Tibial artery (tissue), 4 donors: ENCODE results near the gene TTC28.

ENCODE experiments used
- DNase-seq, 2 donors: peaks; one replicate each; pipeline ENCODE4 v3.0.0-alpha.2; 2019
- H3K27ac ChIP-seq, 2 donors: fragments of 200-600 bp; sonication (generic) in 1 of 2; 1 replicate in 1 of 2; 2 replicates in 1 of 2; pipeline ENCODE4 v1.5.1; 2018 to 2019; ENCODE audit warnings: mild to moderate bottlenecking in 1 of 2
- H3K27me3 ChIP-seq, 2 donors: fragments of 200-600 bp; sonication (generic) in 1 of 2; one replicate each; pipeline versions ENCODE4 v1.5.1 to v1.6.0; 2016 to 2019
- H3K36me3 ChIP-seq, 3 donors: fragments of 200-600 bp; sonication (generic) in 2 of 3; one replicate each; pipeline ENCODE4 v1.5.1; 2016 to 2019; ENCODE audit warnings: mild to moderate bottlenecking in 2 of 3
- H3K4me1 ChIP-seq, 4 donors: fragments of 200-600 bp; sonication (generic) in 2 of 4; 1 replicate in 3 of 4; 2 replicates in 1 of 4; pipeline ENCODE4 v1.5.1; 2016 to 2019
- H3K4me3 ChIP-seq, 2 donors: fragments of 200-600 bp; sonication (generic) in 1 of 2; 1 replicate in 1 of 2; 2 replicates in 1 of 2; pipeline ENCODE4 v1.5.1; 2018 to 2019; ENCODE audit warnings: mild to moderate bottlenecking in 2 of 2
- H3K9me3 ChIP-seq, 3 donors: fragments of 200-600 bp; sonication (generic) in 1 of 3; one replicate each; pipeline ENCODE4 v1.5.1; 2016 to 2019
- intact Hi-C: fragments of 100-400 bp; cut with DNase I; formaldehyde crosslinking; loops from one replicate; pipeline ENCODE4 v1.15.0; 2023; ENCODE audit warnings: low total_unique reads
- TF ChIP-seq, protein P1 (sequence below), 2 experiments: fragments of 200-600 bp in 1 of 2; fragments of 450-650 bp in 1 of 2; IDR thresholded peaks; one replicate each; pipeline ENCODE4 v1.5.1; 2017 to 2019; ENCODE audit warnings: antibody characterized with exemption in 2 of 2, mild to moderate bottlenecking in 1 of 2, moderate library complexity in 1 of 2

The TTC28 gene

DNA sequence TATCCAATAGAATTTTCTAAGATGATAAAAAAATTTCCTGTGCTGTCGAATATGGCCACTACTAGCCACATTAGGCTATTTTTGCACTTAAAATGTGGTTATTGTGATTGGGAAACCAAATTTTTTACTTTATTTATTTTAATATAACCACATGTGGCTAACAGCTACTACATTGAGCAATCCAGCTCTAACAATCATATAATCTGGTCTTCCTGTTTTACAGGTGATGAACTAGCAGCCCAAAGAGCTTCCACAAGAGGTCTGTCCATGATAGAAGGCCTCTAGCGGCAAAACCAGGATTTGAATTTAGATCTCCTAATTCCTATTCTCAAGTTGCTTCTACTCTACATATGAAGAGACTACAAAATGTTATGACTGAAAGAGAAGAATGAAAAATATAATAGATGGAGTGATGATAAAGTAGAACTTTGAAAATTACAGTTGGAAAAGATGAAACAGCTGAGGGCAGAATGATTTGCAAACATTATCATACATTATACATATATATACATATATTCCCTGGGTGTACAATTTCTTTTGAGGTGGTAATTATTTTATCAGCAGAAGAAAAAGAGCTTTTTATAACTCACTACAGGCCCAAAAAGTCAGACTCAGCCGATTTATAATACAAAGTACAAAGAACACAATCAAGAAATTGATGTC lies 397.1 kb downstream of the TTC28 start:
- H3K4me3 ChIP-seq = no peak overlapping the region
- no peaks in the 10 kb centered on the region for H3K9me3 ChIP-seq
- H3K36me3 ChIP-seq = no peaks in the 10 kb centered on the region
- intact Hi-C loops = no loop called here
- TF ChIP-seq, protein P1, sequence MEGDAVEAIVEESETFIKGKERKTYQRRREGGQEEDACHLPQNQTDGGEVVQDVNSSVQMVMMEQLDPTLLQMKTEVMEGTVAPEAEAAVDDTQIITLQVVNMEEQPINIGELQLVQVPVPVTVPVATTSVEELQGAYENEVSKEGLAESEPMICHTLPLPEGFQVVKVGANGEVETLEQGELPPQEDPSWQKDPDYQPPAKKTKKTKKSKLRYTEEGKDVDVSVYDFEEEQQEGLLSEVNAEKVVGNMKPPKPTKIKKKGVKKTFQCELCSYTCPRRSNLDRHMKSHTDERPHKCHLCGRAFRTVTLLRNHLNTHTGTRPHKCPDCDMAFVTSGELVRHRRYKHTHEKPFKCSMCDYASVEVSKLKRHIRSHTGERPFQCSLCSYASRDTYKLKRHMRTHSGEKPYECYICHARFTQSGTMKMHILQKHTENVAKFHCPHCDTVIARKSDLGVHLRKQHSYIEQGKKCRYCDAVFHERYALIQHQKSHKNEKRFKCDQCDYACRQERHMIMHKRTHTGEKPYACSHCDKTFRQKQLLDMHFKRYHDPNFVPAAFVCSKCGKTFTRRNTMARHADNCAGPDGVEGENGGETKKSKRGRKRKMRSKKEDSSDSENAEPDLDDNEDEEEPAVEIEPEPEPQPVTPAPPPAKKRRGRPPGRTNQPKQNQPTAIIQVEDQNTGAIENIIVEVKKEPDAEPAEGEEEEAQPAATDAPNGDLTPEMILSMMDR (IDR thresholded peaks at IDR 0.05) = no peak
- no peak overlapping the region for H3K27ac ChIP-seq
- no peak for DNase-seq
- no peaks in the 10 kb centered on the region for H3K27me3 ChIP-seq
- H3K4me1 ChIP-seq = peaks cover 0 to 9% (median 4%) of the 10 kb centered on the region in 4 donors

DNA sequence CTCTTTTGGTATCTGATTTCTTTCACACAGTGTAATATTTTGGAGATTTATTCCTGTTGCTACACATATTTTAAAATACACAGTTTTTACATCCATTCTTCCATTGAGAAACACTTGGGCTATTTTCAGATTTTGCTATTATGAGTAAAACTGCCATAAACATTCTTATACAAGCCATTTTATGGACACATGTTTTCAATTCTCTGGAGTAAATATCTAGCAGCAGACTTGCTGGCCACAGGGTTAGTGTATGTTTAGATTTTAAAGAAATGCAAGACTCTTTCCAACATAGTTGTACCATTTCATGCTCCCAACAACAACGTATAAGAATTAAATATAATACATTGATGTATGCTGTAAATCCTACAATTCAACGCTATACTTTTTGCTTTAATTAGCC lies 399.8 kb downstream of the TTC28 start:
- Histone ChIP-seq H3K36me3 (no peaks in the 10 kb centered on the region), H3K27ac (no peak overlapping the region), H3K27me3 (no peaks in the 10 kb centered on the region), H3K9me3 (no peaks in the 10 kb centered on the region), H3K4me1 (peaks cover 0 to 9% (median 4%) of the 10 kb centered on the region in 4 donors), H3K4me3 (no peak overlapping the region)
- intact Hi-C loops = no loop called here
- TF ChIP-seq, protein P1 (IDR thresholded peaks at IDR 0.05) = no peak
- DNase-seq = no peak

DNA sequence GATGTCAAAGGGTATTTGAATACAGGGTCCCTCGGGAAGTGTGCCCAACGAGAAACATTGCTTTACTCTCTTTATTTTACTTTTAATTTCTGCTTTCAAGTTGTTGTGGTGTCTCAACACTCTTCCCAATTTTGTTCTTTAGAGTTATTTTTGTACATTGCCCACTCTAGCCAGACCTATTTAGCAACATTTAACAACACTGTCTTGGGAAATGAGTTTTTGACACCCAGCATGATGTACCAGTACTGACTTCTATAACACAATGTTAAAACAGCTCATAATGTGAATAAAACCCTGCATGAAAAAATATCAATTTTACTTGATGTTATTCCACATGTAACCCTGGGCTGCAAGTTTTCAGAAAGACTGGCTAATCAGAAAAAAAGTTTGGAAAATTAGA lies 410.4 kb downstream of the TTC28 start:
- intact Hi-C loops = no loop called here
- Histone ChIP-seq H3K4me1 (peaks cover 0 to 37% (median 12%) of the 10 kb centered on the region in 4 donors), H3K27ac (peak overlapping the region; percentile 50 to 59), H3K27me3 (no peaks in the 10 kb centered on the region), H3K4me3 (no peak overlapping the region), H3K36me3 (no peaks in the 10 kb centered on the region), H3K9me3 (no peaks in the 10 kb centered on the region)
- TF ChIP-seq, protein P1 (IDR thresholded peaks at IDR 0.05) = no peak
- DNase-seq = no peak

DNA sequence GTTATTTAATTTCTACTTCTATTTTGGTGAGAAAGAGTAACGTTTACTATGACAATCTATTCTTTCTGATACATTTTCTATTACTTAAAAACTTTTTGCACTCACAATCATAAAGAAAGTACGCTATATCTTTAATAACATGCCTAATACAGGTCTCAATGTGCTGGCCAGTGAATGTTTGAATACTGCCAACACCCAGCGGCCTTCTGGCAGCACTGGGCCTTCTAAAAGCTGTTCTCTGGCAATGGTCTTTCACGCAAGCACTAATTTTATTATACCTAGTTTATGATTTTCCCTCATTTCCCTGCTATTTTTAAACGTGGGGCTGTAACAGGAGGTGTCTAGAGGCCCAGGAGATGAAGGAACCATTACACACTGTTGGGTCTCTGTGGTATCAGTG lies 410.8 kb downstream of the TTC28 start:
- Histone ChIP-seq H3K27me3 (no peaks in the 10 kb centered on the region), H3K4me1 (peaks cover 0 to 37% (median 12%) of the 10 kb centered on the region in 4 donors), H3K36me3 (no peaks in the 10 kb centered on the region), H3K4me3 (no peak overlapping the region), H3K27ac (peak overlapping the region; percentile 50 to 59), H3K9me3 (no peaks in the 10 kb centered on the region)
- intact Hi-C loops = no loop called here
- DNase-seq = peak in 1 of 2 donors; percentile 28
- TF ChIP-seq, protein P1 (IDR thresholded peaks at IDR 0.05) = no peak

DNA sequence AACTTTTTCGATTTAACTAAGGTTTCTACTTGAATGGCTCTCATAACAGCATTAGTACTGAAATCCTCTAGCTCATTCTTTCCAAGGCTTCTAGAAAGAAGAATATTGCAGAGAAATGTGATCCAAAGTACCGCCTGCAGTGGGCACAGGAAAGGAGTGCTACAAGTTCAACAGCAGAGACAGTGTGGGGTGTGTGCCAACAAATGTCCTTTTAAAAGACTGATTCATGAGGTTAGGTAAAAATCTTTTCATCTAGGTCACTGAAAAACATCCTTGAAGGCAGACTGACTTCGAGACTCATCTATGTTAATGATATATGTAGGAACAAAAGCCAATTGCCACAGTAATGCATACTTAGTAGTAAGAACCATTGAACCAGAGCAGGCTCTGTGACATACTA lies 411.5 kb downstream of the TTC28 start:
- no peaks in the 10 kb centered on the region for H3K27me3 ChIP-seq
- intact Hi-C loops = no loop called here
- no peaks in the 10 kb centered on the region for H3K36me3 ChIP-seq
- TF ChIP-seq, protein P1 (IDR thresholded peaks at IDR 0.05) = no peak
- peak overlapping the region; percentile 13 to 50 for H3K27ac ChIP-seq
- no peak for DNase-seq
- H3K4me1 ChIP-seq = peaks cover 0 to 37% (median 12%) of the 10 kb centered on the region in 4 donors
- H3K9me3 ChIP-seq = no peaks in the 10 kb centered on the region
- no peak overlapping the region for H3K4me3 ChIP-seq
